ENCODE data around the gene TAL2.

TAL2 gene

GRCh38 chr9:105662184-105663104, at the start of gene TAL2:
TSS of gene TAL2 (plus strand) at chr9:105662457. CDS start at chr9:105662497, 40 bp downstream.
- DNase-seq (ENCODE audit: low read depth in 2 of 3, low spot score in 2 of 3) = no peak

GRCh38 chr9:105621001-105621400, 41.3 kb upstream of the TAL2 start:
- no peak for DNase-seq (ENCODE audit: low read depth in 2 of 3, low spot score in 2 of 3)

GRCh38 chr9:105625088-105625487, 37.2 kb upstream of the TAL2 start:
- DNase-seq (ENCODE audit: low read depth in 2 of 3, low spot score in 2 of 3) = no peak

- DNase-seq (ENCODE audit: low read depth in 2 of 3, low spot score in 2 of 3) = no peak
These were observed 29.4 kb upstream of the TAL2 start for GRCh38 chr9:105632807-105633206.

- no peak for DNase-seq (ENCODE audit: low read depth in 2 of 3, low spot score in 2 of 3)
These were observed 28.8 kb upstream of the TAL2 start for GRCh38 chr9:105633411-105633810.

GRCh38 chr9:105636331-105636730, 25.9 kb upstream of the TAL2 start:
- no peak for DNase-seq (ENCODE audit: low read depth in 2 of 3, low spot score in 2 of 3)

GRCh38 chr9:105637787-105638395, 24.4 kb upstream of the TAL2 start:
- no peak for DNase-seq (ENCODE audit: low read depth in 2 of 3, low spot score in 2 of 3)

- DNase-seq (ENCODE audit: low read depth in 2 of 3, low spot score in 2 of 3) = no peak
These were observed 22.3 kb upstream of the TAL2 start for GRCh38 chr9:105639936-105640335.

GRCh38 chr9:105643795-105644194, 18.5 kb upstream of the TAL2 start:
- no peak for DNase-seq (ENCODE audit: low read depth in 2 of 3, low spot score in 2 of 3)

- DNase-seq (ENCODE audit: low read depth in 2 of 3, low spot score in 2 of 3) = no peak
These were observed 15.2 kb upstream of the TAL2 start for GRCh38 chr9:105646879-105647594.

- no peak for DNase-seq (ENCODE audit: low read depth in 2 of 3, low spot score in 2 of 3)
These were observed 14.5 kb upstream of the TAL2 start for GRCh38 chr9:105647595-105648349.

- no peak for DNase-seq (ENCODE audit: low read depth in 2 of 3, low spot score in 2 of 3)
These were observed 10.5 kb upstream of the TAL2 start for GRCh38 chr9:105651806-105652205.

- peak in 1 of 3 experiments; percentile 1 for DNase-seq (ENCODE audit: low read depth in 2 of 3, low spot score in 2 of 3)
These were observed 5.9 kb upstream of the TAL2 start for GRCh38 chr9:105656131-105656921.

- no peak for DNase-seq (ENCODE audit: low read depth in 2 of 3, low spot score in 2 of 3)
These were observed 3.9 kb upstream of the TAL2 start for GRCh38 chr9:105658351-105658750.

- no peak for DNase-seq (ENCODE audit: low read depth in 2 of 3, low spot score in 2 of 3)
These were observed 1.2 kb upstream of the TAL2 start for GRCh38 chr9:105661011-105661410.

- no peak for DNase-seq (ENCODE audit: low read depth in 2 of 3, low spot score in 2 of 3)
These were observed 1.7 kb downstream of the TAL2 start for GRCh38 chr9:105663914-105664313.

- DNase-seq (ENCODE audit: low read depth in 2 of 3, low spot score in 2 of 3) = no peak
These were observed 5.6 kb downstream of the TAL2 start for GRCh38 chr9:105667867-105668266.

- DNase-seq (ENCODE audit: low read depth in 2 of 3, low spot score in 2 of 3) = no peak
These were observed 8.1 kb downstream of the TAL2 start for GRCh38 chr9:105670315-105670714.

GRCh38 chr9:105670775-105671174, 8.5 kb downstream of the TAL2 start:
- DNase-seq (ENCODE audit: low read depth in 2 of 3, low spot score in 2 of 3) = no peak

GRCh38 chr9:105672711-105673234, 10.5 kb downstream of the TAL2 start:
- no peak for DNase-seq (ENCODE audit: low read depth in 2 of 3, low spot score in 2 of 3)

Measured in activated CD8-positive, alpha-beta memory T cell treated with anti-CD3 and anti-CD28 coated beads for 48 hours (primary cell).